HUES6 (cell line): ENCODE data around the gene PRDX5.

Source experiments
- H3K27ac ChIP-seq: 2 replicates; pipeline ENCODE4 v1.7.0; 2013; ENCODE audit warnings: low read depth, mild to moderate bottlenecking, low read length, inconsistent platforms
- H3K27me3 ChIP-seq: 2 replicates; pipeline ENCODE4 v1.6.1; 2013; ENCODE audit warnings: low read length; ENCODE audit not compliant: control insufficient read depth, insufficient read depth
- H3K36me3 ChIP-seq: 2 replicates; pipeline ENCODE4 v1.6.1; 2013; ENCODE audit warnings: low read length; ENCODE audit not compliant: control insufficient read depth, insufficient read depth
- H3K4me1 ChIP-seq: 2 replicates; pipeline ENCODE4 v1.6.1; 2013; ENCODE audit warnings: low read length; ENCODE audit not compliant: control insufficient read depth, insufficient read depth
- H3K4me3 ChIP-seq: 2 replicates; pipeline ENCODE4 v1.5.1; 2013; ENCODE audit warnings: low read depth, low read length
- H3K9ac ChIP-seq: one replicate; pipeline ENCODE4 v1.6.1; 2013; ENCODE audit warnings: mild to moderate bottlenecking, low read length
- H3K9me3 ChIP-seq: 2 replicates; pipeline ENCODE4 v1.6.1; 2013; ENCODE audit warnings: low read depth, low read length; ENCODE audit not compliant: control insufficient read depth, insufficient read depth

The PRDX5 gene

DNA sequence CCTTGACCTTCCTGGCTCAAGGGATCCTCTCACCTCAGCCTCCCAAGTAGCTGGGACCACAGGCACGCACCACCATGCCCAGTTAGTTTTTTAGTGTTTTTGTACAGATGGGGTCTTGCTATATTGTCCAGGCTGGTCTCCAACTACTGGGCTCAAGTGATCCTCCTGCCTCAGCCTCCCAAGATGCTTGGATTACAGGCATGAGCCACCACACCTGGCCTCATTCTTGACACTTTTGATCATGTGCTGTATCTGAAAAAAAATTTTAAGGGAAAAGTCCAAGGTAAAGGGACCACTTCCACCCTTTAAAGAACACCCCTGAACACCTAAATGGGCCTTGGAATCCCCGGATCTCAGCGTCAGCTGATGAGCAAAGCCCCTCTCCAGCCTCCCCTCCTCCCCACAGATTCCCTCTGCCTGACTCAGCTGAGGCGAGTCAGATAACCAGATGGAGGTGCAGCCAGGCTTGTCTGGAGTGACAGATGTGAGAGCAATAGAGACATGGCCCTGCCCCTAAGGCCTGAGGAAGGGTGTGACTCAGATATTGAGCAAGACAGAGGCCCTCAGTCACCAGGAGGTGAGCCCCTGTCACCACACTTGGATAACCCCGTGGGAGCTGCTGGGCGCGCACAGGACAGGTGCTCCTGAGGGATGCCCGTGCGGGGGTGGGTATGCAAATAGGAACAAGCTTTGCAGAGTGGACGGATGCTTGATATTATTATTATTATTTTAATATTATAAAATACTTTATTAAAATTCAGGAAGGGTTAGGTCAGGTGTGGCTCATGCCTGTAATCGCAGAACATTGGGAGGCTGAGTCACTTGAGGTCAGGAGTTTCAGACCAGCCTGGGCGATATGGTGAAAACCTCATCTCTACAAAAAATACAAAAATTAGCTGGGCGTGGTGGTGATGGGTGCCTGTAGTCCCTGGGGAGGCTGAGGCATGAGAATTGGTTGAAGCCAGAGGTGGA lies 17.1 kb downstream of the PRDX5 start:
- no peaks in the 10 kb centered on the region for H3K36me3 ChIP-seq
- no peaks in the 10 kb centered on the region for H3K27me3 ChIP-seq
- peaks cover 16% of the 10 kb centered on the region for H3K4me1 ChIP-seq
- H3K9me3 ChIP-seq, result no peaks in the 10 kb centered on the region
- no peak overlapping the region for H3K9ac ChIP-seq
- no peak overlapping the region for H3K4me3 ChIP-seq
- no peak overlapping the region for H3K27ac ChIP-seq

- no peak overlapping the region for H3K4me3 ChIP-seq
- no peaks in the 10 kb centered on the region for H3K27me3 ChIP-seq
- H3K36me3 ChIP-seq, result no peaks in the 10 kb centered on the region
- no peaks in the 10 kb centered on the region for H3K9me3 ChIP-seq
- H3K4me1 ChIP-seq, result peaks cover 12% of the 10 kb centered on the region
- H3K9ac ChIP-seq, result no peak overlapping the region
- no peak overlapping the region for H3K27ac ChIP-seq
Observed at GRCh38 chr11:64337538-64338249, 19.8 kb downstream of the PRDX5 start.

GRCh38 chr11:64338716-64339115 lies 20.8 kb downstream of the PRDX5 start:
- H3K4me1 ChIP-seq, result peaks cover 20% of the 10 kb centered on the region
- no peak overlapping the region for H3K4me3 ChIP-seq
- H3K27me3 ChIP-seq, result no peaks in the 10 kb centered on the region
- H3K36me3 ChIP-seq, result no peaks in the 10 kb centered on the region
- no peak overlapping the region for H3K27ac ChIP-seq
- H3K9me3 ChIP-seq, result no peaks in the 10 kb centered on the region
- H3K9ac ChIP-seq, result no peak overlapping the region

- no peak overlapping the region for H3K9ac ChIP-seq
- H3K4me1 ChIP-seq, result peaks cover 20% of the 10 kb centered on the region
- no peak overlapping the region for H3K4me3 ChIP-seq
- no peak overlapping the region for H3K27ac ChIP-seq
- no peaks in the 10 kb centered on the region for H3K9me3 ChIP-seq
- H3K36me3 ChIP-seq, result no peaks in the 10 kb centered on the region
- H3K27me3 ChIP-seq, result no peaks in the 10 kb centered on the region
Observed at GRCh38 chr11:64339286-64339685, 21.4 kb downstream of the PRDX5 start.

DNA sequence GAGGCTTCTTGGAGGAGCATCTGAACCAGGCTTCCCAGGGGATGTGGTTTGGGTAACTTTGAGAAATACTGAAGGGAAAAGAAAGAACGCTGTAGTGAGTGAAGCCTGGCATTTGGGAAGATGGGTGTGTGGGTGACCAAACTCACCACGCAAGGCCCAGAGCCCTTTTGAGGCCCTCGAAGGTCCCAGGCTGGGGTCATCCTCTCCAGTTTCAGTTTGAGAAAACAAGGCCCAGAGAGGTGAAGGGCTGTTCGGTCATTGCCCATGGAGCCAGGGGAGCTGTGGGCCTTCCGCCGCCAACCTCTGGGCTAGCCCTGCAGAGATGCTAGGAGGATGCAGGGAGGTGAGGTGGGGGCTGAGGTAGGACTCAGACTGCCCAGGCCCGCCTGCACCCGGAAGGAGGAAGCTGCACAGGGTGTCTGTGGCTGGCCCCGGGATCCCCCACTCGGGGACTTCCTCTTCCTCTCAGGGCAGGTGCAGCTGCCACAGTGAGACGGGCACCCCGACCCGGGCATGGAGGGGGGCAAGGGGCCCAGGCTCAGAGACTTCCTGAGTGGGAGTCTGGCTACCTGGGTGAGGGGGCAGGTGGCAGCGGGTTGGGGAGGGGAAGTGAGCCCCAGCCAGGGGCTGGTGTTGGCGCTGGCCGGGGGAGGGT lies 22.0 kb downstream of the PRDX5 start, which contains the start of gene CCDC88B:
Gene CCDC88B (plus strand): TSS at position 451 of the 655 bp plus-strand sequence. CDS start 63 bp downstream, at position 514.
- H3K4me1 ChIP-seq, result peaks cover 20% of the 10 kb centered on the region

GRCh38 chr11:64340671-64341335 lies 22.9 kb downstream of the PRDX5 start:
- Histone ChIP-seq H3K9me3 (no peaks in the 10 kb centered on the region), H3K4me1 (peaks cover 20% of the 10 kb centered on the region), H3K36me3 (no peaks in the 10 kb centered on the region), H3K4me3 (peak overlapping the region; percentile 76), H3K9ac (no peak overlapping the region), H3K27ac (no peak overlapping the region), H3K27me3 (no peaks in the 10 kb centered on the region)

More for the DNA sequence above, 22.0 kb downstream of the PRDX5 start, which contains the start of gene CCDC88B:
- Histone ChIP-seq H3K36me3 (no peaks in the 10 kb centered on the region), H3K9me3 (no peaks in the 10 kb centered on the region), H3K27me3 (no peaks in the 10 kb centered on the region), H3K27ac (no peak within 1 kb of the TSS), H3K4me3 (peak within 1 kb of the TSS; percentile 76), H3K9ac (no peak within 1 kb of the TSS)

GRCh38 chr11:64341429-64341828 lies 23.5 kb downstream of the PRDX5 start:
- no peak overlapping the region for H3K27ac ChIP-seq
- peak overlapping the region; percentile 76 for H3K4me3 ChIP-seq
- H3K27me3 ChIP-seq, result no peaks in the 10 kb centered on the region
- peaks cover 20% of the 10 kb centered on the region for H3K4me1 ChIP-seq
- H3K9me3 ChIP-seq, result no peaks in the 10 kb centered on the region
- no peaks in the 10 kb centered on the region for H3K36me3 ChIP-seq
- H3K9ac ChIP-seq, result no peak overlapping the region

DNA sequence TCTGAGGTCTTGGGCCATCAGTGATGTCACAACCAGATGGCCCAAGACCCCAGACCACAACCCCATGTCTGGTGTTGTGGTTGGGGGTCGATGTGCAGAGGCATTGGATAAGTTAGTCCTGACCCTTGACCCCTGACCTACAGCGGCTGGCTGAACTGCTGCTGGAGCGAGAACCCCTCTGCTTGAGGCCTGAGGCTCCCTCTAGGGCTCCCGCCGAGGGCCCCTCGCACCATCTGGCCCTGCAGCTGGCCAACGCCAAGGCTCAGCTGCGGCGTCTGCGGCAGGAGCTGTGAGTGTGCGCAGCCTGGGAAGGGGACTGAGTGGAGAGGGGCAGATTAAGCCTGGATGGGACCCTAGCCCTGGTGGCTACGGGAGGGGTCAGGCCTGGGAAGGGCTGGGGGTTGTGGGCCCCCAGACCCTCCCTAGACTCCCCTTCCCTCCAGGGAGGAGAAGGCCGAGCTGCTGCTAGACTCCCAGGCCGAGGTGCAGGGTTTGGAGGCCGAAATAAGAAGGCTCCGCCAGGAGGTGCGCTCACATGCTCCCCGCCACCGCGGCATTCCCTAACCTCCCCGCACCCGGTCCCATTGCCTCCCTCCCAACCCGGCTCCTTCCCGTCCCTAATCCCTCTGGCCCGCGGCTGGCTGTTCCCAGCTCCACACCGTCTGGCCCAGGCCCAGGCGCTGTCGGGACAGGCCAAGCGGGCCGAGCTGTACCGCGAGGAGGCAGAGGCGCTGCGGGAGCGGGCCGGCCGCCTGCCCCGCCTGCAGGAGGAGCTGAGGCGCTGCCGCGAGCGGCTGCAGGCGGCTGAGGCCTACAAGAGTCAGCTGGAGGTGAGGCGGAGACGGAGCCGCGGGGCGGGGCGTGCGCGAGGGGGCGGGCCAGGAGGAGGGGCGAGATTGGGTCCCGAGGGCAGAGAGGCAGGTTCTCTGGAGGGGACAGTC lies 24.2 kb downstream of the PRDX5 start:
- H3K4me3 ChIP-seq, result peak overlapping the region; percentile 63

DNA sequence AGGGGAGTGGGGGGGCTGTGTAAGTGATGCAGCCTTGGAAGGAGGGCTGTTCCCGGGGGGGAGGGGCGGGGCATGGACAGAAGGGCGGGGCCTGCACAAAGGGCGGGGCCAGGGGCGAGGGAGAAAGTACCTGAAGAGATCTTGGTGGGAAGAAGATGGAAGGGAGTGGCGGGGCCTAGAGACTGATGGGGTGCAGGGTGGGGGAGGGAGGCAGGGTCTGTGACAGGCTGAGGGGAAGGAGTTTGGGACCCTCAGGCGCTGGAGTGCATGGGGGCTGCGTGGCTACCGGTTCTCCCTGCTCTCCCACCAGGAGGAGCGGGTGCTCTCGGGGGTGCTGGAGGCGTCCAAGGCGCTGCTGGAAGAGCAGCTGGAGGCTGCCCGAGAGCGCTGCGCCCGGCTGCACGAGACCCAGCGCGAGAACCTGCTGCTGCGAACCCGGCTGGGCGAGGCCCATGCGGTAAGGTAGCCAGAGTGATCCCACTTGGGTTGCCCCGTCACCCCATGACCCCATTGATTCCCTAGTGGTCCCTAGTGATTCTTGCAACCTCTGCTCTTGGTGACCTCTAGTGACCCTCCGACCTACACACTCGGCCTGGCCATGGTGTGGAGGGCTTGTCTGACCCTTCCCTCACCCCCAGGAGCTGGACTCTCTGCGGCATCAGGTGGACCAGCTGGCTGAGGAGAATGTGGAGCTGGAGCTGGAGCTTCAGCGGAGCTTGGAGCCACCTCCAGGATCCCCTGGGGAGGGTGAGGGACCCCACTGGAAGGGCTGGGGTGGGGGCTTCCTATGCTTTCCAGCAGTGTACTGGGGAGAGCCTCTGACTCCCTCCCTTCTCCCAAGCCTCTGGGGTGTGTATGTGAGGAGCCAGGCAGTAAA lies 25.2 kb downstream of the PRDX5 start:
- H3K27me3 ChIP-seq, result no peaks in the 10 kb centered on the region
- peak overlapping the region; percentile 63 for H3K4me3 ChIP-seq
- peaks cover 20% of the 10 kb centered on the region for H3K4me1 ChIP-seq
- no peak overlapping the region for H3K27ac ChIP-seq
- H3K9ac ChIP-seq, result no peak overlapping the region
- no peaks in the 10 kb centered on the region for H3K9me3 ChIP-seq
- no peaks in the 10 kb centered on the region for H3K36me3 ChIP-seq

More for the DNA sequence above, 24.2 kb downstream of the PRDX5 start:
- Histone ChIP-seq H3K36me3 (no peaks in the 10 kb centered on the region), H3K4me1 (peaks cover 20% of the 10 kb centered on the region), H3K9ac (no peak overlapping the region), H3K9me3 (no peaks in the 10 kb centered on the region), H3K27ac (no peak overlapping the region), H3K27me3 (no peaks in the 10 kb centered on the region)
